Measurements from ENCODE around the gene IRF2.

DNA sequence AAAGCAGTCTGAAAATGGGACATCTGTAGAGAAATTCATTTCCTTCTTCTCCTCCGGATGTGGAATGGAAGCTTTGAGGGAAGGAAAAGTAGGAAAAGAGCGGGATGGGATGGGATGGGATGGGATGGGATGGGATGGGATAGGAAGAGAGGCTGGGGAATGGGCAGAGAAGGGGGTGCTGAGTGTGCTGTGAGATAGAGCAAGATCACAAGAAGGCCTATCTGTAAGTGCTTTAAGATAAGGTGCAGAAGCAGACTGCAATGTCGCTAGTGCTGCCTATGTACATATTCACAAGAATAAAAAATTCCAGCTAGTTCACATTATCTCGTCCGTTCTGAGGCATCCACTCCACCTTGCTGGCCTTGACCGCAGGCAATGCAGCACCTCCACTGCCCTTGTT, 86.2 kb downstream of the IRF2 start:
- TF ChIP-seq, protein P1, sequence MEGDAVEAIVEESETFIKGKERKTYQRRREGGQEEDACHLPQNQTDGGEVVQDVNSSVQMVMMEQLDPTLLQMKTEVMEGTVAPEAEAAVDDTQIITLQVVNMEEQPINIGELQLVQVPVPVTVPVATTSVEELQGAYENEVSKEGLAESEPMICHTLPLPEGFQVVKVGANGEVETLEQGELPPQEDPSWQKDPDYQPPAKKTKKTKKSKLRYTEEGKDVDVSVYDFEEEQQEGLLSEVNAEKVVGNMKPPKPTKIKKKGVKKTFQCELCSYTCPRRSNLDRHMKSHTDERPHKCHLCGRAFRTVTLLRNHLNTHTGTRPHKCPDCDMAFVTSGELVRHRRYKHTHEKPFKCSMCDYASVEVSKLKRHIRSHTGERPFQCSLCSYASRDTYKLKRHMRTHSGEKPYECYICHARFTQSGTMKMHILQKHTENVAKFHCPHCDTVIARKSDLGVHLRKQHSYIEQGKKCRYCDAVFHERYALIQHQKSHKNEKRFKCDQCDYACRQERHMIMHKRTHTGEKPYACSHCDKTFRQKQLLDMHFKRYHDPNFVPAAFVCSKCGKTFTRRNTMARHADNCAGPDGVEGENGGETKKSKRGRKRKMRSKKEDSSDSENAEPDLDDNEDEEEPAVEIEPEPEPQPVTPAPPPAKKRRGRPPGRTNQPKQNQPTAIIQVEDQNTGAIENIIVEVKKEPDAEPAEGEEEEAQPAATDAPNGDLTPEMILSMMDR (IDR thresholded peaks at IDR 0.05) = no peak
- TF ChIP-seq EZH2 (IDR thresholded peaks at IDR 0.05) (no peak), EZH2phosphoT487 (IDR thresholded peaks at IDR 0.05) (no peak)

Data from neural progenitor cell (in vitro differentiated cells).